ENCODE data around the gene TULP1.

Gene TULP1

DNA sequence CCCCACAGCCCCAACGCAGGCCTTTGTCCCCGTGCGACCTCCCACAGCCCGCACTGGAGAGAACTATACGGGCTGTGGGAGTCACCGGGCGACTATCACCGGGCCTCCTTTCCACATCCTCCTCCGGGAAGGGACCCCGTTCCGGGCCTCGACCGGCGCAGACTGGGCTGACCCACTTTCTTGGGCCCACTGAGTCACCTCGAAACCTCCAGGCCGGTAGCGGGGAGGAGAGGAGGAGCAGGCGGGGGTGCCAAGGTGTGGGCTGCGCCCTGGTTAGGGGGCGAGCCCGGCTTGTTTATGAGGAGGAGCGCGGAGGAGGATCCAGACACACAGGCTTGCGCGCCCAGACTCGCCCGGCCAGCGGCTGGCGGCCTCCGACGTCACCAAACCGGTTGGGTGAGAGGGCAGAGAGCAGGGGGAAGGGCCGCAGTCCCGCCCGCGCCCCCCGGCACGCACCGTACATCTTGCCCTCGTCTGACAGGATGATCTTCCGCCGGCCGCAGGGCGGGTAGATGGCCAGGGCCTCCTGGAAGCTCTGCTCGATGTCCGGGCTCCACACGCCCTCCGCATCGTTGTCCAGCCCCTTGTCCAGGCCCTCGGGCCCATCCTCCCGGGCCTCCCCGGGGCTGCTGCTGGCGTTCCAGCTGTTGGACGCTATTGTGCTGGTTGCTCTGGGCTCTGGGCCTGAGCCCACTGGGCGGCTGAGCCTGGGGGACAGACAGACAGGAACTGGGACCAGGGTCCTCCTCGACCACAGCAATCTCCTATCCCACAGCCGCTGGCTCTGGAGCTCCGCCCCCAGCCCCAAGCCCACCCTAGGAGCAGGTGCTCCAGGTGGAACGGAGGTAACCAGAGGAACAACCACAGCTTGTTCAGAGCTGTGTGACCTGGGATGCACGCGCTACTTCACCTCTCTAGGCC, 26.4 kb downstream of the TULP1 start:
- Histone ChIP-seq H3K79me2 (ENCODE audit: insufficient read depth, low read length) (no peaks in the 10 kb centered on the region), H3K27me3 (ENCODE audit: low read length) (no peaks in the 10 kb centered on the region), H4K20me1 (ENCODE audit: low read depth, low read length) (no peaks in the 10 kb centered on the region), H3K4me2 (ENCODE audit: low read depth, low read length, poor library complexity, severe bottlenecking) (no peak overlapping the region), H3K9me2 (replicated peaks; ENCODE audit: insufficient read depth, low read length) (no peaks in the 10 kb centered on the region), H3F3A (ENCODE audit: insufficient read depth) (no peaks in the 10 kb centered on the region), H3K27ac (ENCODE audit: low read depth, low read length) (no peak overlapping the region), H3K36me3 (ENCODE audit: low read length) (no peaks in the 10 kb centered on the region), H3K4me3 (ENCODE audit: insufficient read depth, low read length, poor library complexity, severe bottlenecking) (no peak overlapping the region), H2AFZ (ENCODE audit: low read depth, low read length, severe bottlenecking) (no peak overlapping the region), H3K9ac (ENCODE audit: low read length) (no peak overlapping the region), H3K9me3 (ENCODE audit: insufficient read depth, low read length) (no peaks in the 10 kb centered on the region)
- TF ChIP-seq, protein P1, sequence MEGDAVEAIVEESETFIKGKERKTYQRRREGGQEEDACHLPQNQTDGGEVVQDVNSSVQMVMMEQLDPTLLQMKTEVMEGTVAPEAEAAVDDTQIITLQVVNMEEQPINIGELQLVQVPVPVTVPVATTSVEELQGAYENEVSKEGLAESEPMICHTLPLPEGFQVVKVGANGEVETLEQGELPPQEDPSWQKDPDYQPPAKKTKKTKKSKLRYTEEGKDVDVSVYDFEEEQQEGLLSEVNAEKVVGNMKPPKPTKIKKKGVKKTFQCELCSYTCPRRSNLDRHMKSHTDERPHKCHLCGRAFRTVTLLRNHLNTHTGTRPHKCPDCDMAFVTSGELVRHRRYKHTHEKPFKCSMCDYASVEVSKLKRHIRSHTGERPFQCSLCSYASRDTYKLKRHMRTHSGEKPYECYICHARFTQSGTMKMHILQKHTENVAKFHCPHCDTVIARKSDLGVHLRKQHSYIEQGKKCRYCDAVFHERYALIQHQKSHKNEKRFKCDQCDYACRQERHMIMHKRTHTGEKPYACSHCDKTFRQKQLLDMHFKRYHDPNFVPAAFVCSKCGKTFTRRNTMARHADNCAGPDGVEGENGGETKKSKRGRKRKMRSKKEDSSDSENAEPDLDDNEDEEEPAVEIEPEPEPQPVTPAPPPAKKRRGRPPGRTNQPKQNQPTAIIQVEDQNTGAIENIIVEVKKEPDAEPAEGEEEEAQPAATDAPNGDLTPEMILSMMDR (IDR thresholded peaks at IDR 0.05; ENCODE audit: insufficient read depth, low read length, poor library complexity, severe bottlenecking) = no peak
- TF ChIP-seq EZH2phosphoT487 (conservative IDR thresholded peaks at IDR 0.05; ENCODE audit: low read length) = no peak

DNA sequence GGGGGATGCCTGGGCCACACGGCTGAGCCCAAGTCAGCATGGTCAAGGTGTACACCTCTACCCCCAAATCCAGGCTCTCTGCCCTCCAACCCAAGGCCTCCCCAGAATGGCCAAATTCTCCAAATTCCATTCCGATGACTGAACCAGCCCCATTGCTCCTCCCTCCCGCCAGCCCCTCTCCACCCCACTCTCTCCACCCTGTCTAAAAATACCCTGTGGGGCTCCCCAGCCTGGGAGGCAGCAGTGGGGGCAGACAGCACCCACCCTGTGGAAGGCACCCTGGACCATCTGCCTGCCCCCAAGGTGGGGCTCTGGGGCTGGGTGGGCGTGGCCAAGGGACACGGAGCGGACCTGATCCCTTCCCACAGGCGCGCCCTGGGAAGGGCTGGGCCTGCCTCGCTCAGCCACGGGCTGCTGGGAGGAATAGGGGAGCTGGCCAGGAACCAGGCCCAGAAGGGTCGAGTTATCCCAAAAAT, 27.3 kb downstream of the TULP1 start:
- H2AFZ ChIP-seq (ENCODE audit: low read depth, low read length, severe bottlenecking) = no peak overlapping the region
- no peak overlapping the region for H3K4me2 ChIP-seq (ENCODE audit: low read depth, low read length, poor library complexity, severe bottlenecking)
- TF ChIP-seq, protein P1 (IDR thresholded peaks at IDR 0.05; ENCODE audit: insufficient read depth, low read length, poor library complexity, severe bottlenecking) = no peak
- no peak for TF ChIP-seq EZH2phosphoT487 (conservative IDR thresholded peaks at IDR 0.05; ENCODE audit: low read length)
- H3K9ac ChIP-seq (ENCODE audit: low read length) = no peak overlapping the region
- H3K9me2 ChIP-seq (replicated peaks; ENCODE audit: insufficient read depth, low read length) = no peaks in the 10 kb centered on the region
- H3F3A ChIP-seq (ENCODE audit: insufficient read depth) = no peaks in the 10 kb centered on the region
- H3K79me2 ChIP-seq (ENCODE audit: insufficient read depth, low read length) = no peaks in the 10 kb centered on the region
- H3K9me3 ChIP-seq (ENCODE audit: insufficient read depth, low read length) = no peaks in the 10 kb centered on the region
- no peaks in the 10 kb centered on the region for H3K27me3 ChIP-seq (ENCODE audit: low read length)
- no peak overlapping the region for H3K27ac ChIP-seq (ENCODE audit: low read depth, low read length)
- H4K20me1 ChIP-seq (ENCODE audit: low read depth, low read length) = no peaks in the 10 kb centered on the region
- H3K36me3 ChIP-seq (ENCODE audit: low read length) = no peaks in the 10 kb centered on the region
- H3K4me3 ChIP-seq (ENCODE audit: insufficient read depth, low read length, poor library complexity, severe bottlenecking) = no peak overlapping the region

DNA sequence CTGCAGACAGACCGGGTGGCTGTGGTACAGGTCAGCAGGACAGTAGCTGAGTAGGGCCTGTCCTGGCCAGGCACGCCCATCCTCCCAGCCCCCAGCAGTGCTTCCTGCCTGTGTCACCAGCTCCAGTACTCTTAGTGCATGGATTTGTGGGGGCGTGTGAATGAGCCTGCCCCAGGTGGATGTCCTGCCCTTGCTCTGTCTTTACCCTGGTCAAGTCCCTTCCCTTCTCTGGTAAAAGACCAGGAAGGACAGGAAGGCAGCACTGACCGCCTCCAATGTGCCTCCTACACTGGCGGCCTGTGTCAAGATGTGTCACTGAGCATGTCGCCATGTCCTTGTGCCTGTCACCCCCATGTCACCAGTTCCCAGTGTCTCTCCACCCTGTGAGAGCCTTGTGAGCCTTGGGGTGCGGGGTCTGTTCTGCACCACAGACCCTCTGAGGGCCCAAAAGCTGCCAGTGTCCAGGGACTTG, 27.7 kb downstream of the TULP1 start:
- no peak overlapping the region for H2AFZ ChIP-seq (ENCODE audit: low read depth, low read length, severe bottlenecking)
- no peaks in the 10 kb centered on the region for H3K9me2 ChIP-seq (replicated peaks; ENCODE audit: insufficient read depth, low read length)
- H3K27me3 ChIP-seq (ENCODE audit: low read length) = no peaks in the 10 kb centered on the region
- H3K4me3 ChIP-seq (ENCODE audit: insufficient read depth, low read length, poor library complexity, severe bottlenecking) = no peak overlapping the region
- H4K20me1 ChIP-seq (ENCODE audit: low read depth, low read length) = no peaks in the 10 kb centered on the region
- no peaks in the 10 kb centered on the region for H3F3A ChIP-seq (ENCODE audit: insufficient read depth)
- TF ChIP-seq, protein P1 (IDR thresholded peaks at IDR 0.05; ENCODE audit: insufficient read depth, low read length, poor library complexity, severe bottlenecking) = no peak
- TF ChIP-seq EZH2phosphoT487 (conservative IDR thresholded peaks at IDR 0.05; ENCODE audit: low read length) = no peak
- no peaks in the 10 kb centered on the region for H3K79me2 ChIP-seq (ENCODE audit: insufficient read depth, low read length)
- no peak overlapping the region for H3K4me2 ChIP-seq (ENCODE audit: low read depth, low read length, poor library complexity, severe bottlenecking)
- H3K9me3 ChIP-seq (ENCODE audit: insufficient read depth, low read length) = no peaks in the 10 kb centered on the region
- H3K36me3 ChIP-seq (ENCODE audit: low read length) = no peaks in the 10 kb centered on the region
- no peak overlapping the region for H3K27ac ChIP-seq (ENCODE audit: low read depth, low read length)
- H3K9ac ChIP-seq (ENCODE audit: low read length) = no peak overlapping the region

Measured in SU-DHL-6 (cell line).